ENCODE results near the gene B4GALT5.

GRCh38 chr20:49758781-49759180 is 45.1 kb upstream of the B4GALT5 start:
- no peak for TF ChIP-seq CTCF (conservative IDR thresholded peaks at IDR 0.05; ENCODE audit: low read length)
- no peak for TF ChIP-seq EZH2phosphoT487 (IDR thresholded peaks at IDR 0.05; ENCODE audit: borderline replicate concordance)

Measured in Loucy (cell line).